NCI-H2227 treated with DMSO at 0.1 percent for 48 hours (cell line): Measurements from ENCODE around the gene JPH3.

Source experiments
- DNase-seq: peaks from one replicate; lab custom pipeline; 2025; lab: John Stamatoyannopoulos, UW

JPH3 gene

GRCh38 chr16:87602001-87602775 is at the start of gene JPH3:
Gene JPH3 (plus strand): TSS chr16:87602508. CDS start chr16:87603147, 639 bp downstream.
- DNase-seq = no peak

GRCh38 chr16:87552772-87553573 is 49.3 kb upstream of the JPH3 start:
- no peak for DNase-seq

GRCh38 chr16:87554754-87555427 is 47.4 kb upstream of the JPH3 start:
- no peak for DNase-seq

GRCh38 chr16:87555647-87556046 is 46.7 kb upstream of the JPH3 start:
- no peak for DNase-seq

GRCh38 chr16:87556941-87557459 is 45.3 kb upstream of the JPH3 start:
- DNase-seq = no peak

GRCh38 chr16:87558682-87559081 is 43.6 kb upstream of the JPH3 start:
- no peak for DNase-seq

- DNase-seq = no peak
Observed at GRCh38 chr16:87559945-87560344, 42.4 kb upstream of the JPH3 start.

- no peak for DNase-seq
Observed at GRCh38 chr16:87560428-87561199, 41.7 kb upstream of the JPH3 start.

GRCh38 chr16:87561200-87562105 is 40.9 kb upstream of the JPH3 start:
- no peak for DNase-seq

- DNase-seq = no peak
Observed at GRCh38 chr16:87562201-87562600, 40.1 kb upstream of the JPH3 start.

- DNase-seq = no peak
Observed at GRCh38 chr16:87563022-87563421, 39.3 kb upstream of the JPH3 start.

- no peak for DNase-seq
Observed at GRCh38 chr16:87563714-87564523, 38.4 kb upstream of the JPH3 start.

GRCh38 chr16:87564524-87564778 is 37.9 kb upstream of the JPH3 start:
- no peak for DNase-seq

GRCh38 chr16:87569601-87570571 is 32.4 kb upstream of the JPH3 start:
- DNase-seq = no peak

GRCh38 chr16:87570572-87570937 is 31.8 kb upstream of the JPH3 start:
- no peak for DNase-seq

GRCh38 chr16:87570938-87571867 is 31.1 kb upstream of the JPH3 start:
- DNase-seq = no peak

GRCh38 chr16:87571868-87572244 is 30.5 kb upstream of the JPH3 start:
- DNase-seq = no peak

GRCh38 chr16:87572959-87573358 is 29.3 kb upstream of the JPH3 start:
- DNase-seq = no peak
